Measurements from ENCODE around the gene CRYBG3. TPM values are rescaled to one million over a fixed set of nuclear protein-coding genes. Genes with fewer than 3 reads are reported as not detected.

CRYBG3 gene
- total RNA-seq, 2 donors from 2014 or later, result 13.4 to 29.2 TPM

GRCh38 chr3:97883736-97884135 is 61.9 kb downstream of the CRYBG3 start:
- no peak for ATAC-seq (ENCODE audit: insufficient number of reproducible peaks, low FRiP score, low read depth)
- Histone ChIP-seq H3K36me3 (peaks cover 4% of the 10 kb centered on the region), H3K4me1 (ENCODE audit: control insufficient read depth in 1 of 2, low read depth in 2 of 2) (peaks cover 0 to 4% of the 10 kb centered on the region in 2 donors), H3K9me3 (no peaks in the 10 kb centered on the region), H3K27me3 (replicated peaks; ENCODE audit: insufficient read depth) (no peaks in the 10 kb centered on the region), H3K4me3 (no peak overlapping the region), H3K27ac (no peak overlapping the region)
- no peak for DNase-seq (ENCODE audit: low spot score)
- TF ChIP-seq CTCF (IDR thresholded peaks at IDR 0.05), result no peak

GRCh38 chr3:97884586-97885123 is 62.8 kb downstream of the CRYBG3 start:
- ATAC-seq (ENCODE audit: insufficient number of reproducible peaks, low FRiP score, low read depth) (no peak), DNase-seq (ENCODE audit: low spot score) (no peak)
- H3K36me3 ChIP-seq, result peaks cover 6% of the 10 kb centered on the region
- no peak overlapping the region for H3K27ac ChIP-seq
- no peak for TF ChIP-seq CTCF (IDR thresholded peaks at IDR 0.05)
- H3K9me3 ChIP-seq, result no peaks in the 10 kb centered on the region
- H3K4me1 ChIP-seq (ENCODE audit: control insufficient read depth in 1 of 2, low read depth in 2 of 2), result peaks cover 0 to 4% of the 10 kb centered on the region in 2 donors
- no peaks in the 10 kb centered on the region for H3K27me3 ChIP-seq (replicated peaks; ENCODE audit: insufficient read depth)
- no peak overlapping the region for H3K4me3 ChIP-seq

GRCh38 chr3:97885931-97886824 is 64.4 kb downstream of the CRYBG3 start:
- H3K4me1 ChIP-seq (ENCODE audit: control insufficient read depth in 1 of 2, low read depth in 2 of 2), result peaks cover 0 to 4% of the 10 kb centered on the region in 2 donors
- TF ChIP-seq CTCF (IDR thresholded peaks at IDR 0.05), result no peak
- H3K9me3 ChIP-seq, result no peaks in the 10 kb centered on the region
- no peak overlapping the region for H3K27ac ChIP-seq
- peaks cover 6% of the 10 kb centered on the region for H3K36me3 ChIP-seq
- DNase-seq (ENCODE audit: low spot score) (no peak), ATAC-seq (ENCODE audit: insufficient number of reproducible peaks, low FRiP score, low read depth) (no peak)
- no peaks in the 10 kb centered on the region for H3K27me3 ChIP-seq (replicated peaks; ENCODE audit: insufficient read depth)
- H3K4me3 ChIP-seq, result no peak overlapping the region

- ATAC-seq (ENCODE audit: insufficient number of reproducible peaks, low FRiP score, low read depth) (no peak), DNase-seq (ENCODE audit: low spot score) (no peak)
- Histone ChIP-seq H3K4me3 (no peak overlapping the region), H3K27me3 (replicated peaks; ENCODE audit: insufficient read depth) (no peaks in the 10 kb centered on the region), H3K36me3 (peaks cover 6% of the 10 kb centered on the region), H3K9me3 (no peaks in the 10 kb centered on the region), H3K4me1 (ENCODE audit: control insufficient read depth in 1 of 2, low read depth in 2 of 2) (no peaks in the 10 kb centered on the region), H3K27ac (no peak overlapping the region)
- TF ChIP-seq CTCF (IDR thresholded peaks at IDR 0.05), result no peak
Measured at GRCh38 chr3:97889814-97890213, 68.0 kb downstream of the CRYBG3 start.

GRCh38 chr3:97892852-97893251 is 71.0 kb downstream of the CRYBG3 start:
- ATAC-seq (ENCODE audit: insufficient number of reproducible peaks, low FRiP score, low read depth), result no peak
- Histone ChIP-seq H3K27me3 (replicated peaks; ENCODE audit: insufficient read depth) (no peaks in the 10 kb centered on the region), H3K36me3 (peaks cover 6% of the 10 kb centered on the region), H3K27ac (no peak overlapping the region), H3K9me3 (no peaks in the 10 kb centered on the region), H3K4me3 (no peak overlapping the region), H3K4me1 (ENCODE audit: control insufficient read depth in 1 of 2, low read depth in 2 of 2) (no peaks in the 10 kb centered on the region)
- no peak for TF ChIP-seq CTCF (IDR thresholded peaks at IDR 0.05)
- no peak for DNase-seq (ENCODE audit: low spot score)

All from thoracic aorta (tissue), 2 donors.